ENCODE results near the gene S100A12.

- no peak for TF ChIP-seq CTCF (IDR thresholded peaks at IDR 0.05)
- TF ChIP-seq POLR2A (IDR thresholded peaks at IDR 0.05): no peak
Observed at GRCh38 chr1:153340356-153340755, 35.1 kb downstream of the S100A12 start.

Measured in heart left ventricle (tissue), 13 donors.